T follicular helper cell (primary cell): Measurements from ENCODE around the gene RRP12.
"Not testable (repeated sequence)": the region's sequence is repeated elsewhere in the genome, so short reads cannot be mapped to it uniquely, and the experiment has no call there.

ENCODE experiments used
- DNase-seq: peaks from one replicate; pipeline ENCODE4 v3.0.0-alpha.2; 2020; ENCODE audit warnings: low read depth

RRP12 gene

GRCh38 chr10:97371696-97372095, 29.4 kb downstream of the RRP12 start:
- DNase-seq = no peak

GRCh38 chr10:97367126-97367649, 34.0 kb downstream of the RRP12 start:
- DNase-seq = no peak

- no peak for DNase-seq
Measured at GRCh38 chr10:97366572-97366971, 34.6 kb downstream of the RRP12 start.

- DNase-seq = no peak
Measured at GRCh38 chr10:97365761-97366351, 35.3 kb downstream of the RRP12 start.

GRCh38 chr10:97363071-97363470, 38.1 kb downstream of the RRP12 start:
- DNase-seq = no peak

- no peak for DNase-seq
Measured at GRCh38 chr10:97362310-97363033, 38.7 kb downstream of the RRP12 start.

GRCh38 chr10:97361537-97361901, 39.6 kb downstream of the RRP12 start:
- DNase-seq = no peak

- DNase-seq = no peak
Measured at GRCh38 chr10:97360705-97361536, 40.2 kb downstream of the RRP12 start.

- no peak for DNase-seq
Measured at GRCh38 chr10:97358781-97359180, 42.4 kb downstream of the RRP12 start.

- DNase-seq = no peak
Measured at GRCh38 chr10:97358349-97358748, 42.8 kb downstream of the RRP12 start.

GRCh38 chr10:97356918-97357317, 44.2 kb downstream of the RRP12 start:
- DNase-seq = no peak

GRCh38 chr10:97356318-97356914, 44.7 kb downstream of the RRP12 start:
- DNase-seq = no peak

- DNase-seq = no peak
Measured at GRCh38 chr10:97355571-97355975, 45.6 kb downstream of the RRP12 start.

GRCh38 chr10:97353945-97354344, 47.2 kb downstream of the RRP12 start:
- no peak for DNase-seq

- no peak for DNase-seq
Measured at GRCh38 chr10:97349752-97350513, 51.2 kb downstream of the RRP12 start.

GRCh38 chr10:97347317-97347716, 53.8 kb downstream of the RRP12 start:
- DNase-seq = no peak

- DNase-seq = not testable (repeated sequence)
Measured at GRCh38 chr10:97343664-97344063, 57.5 kb downstream of the RRP12 start.

- no peak for DNase-seq
Measured at GRCh38 chr10:97341416-97341815, 59.7 kb downstream of the RRP12 start.

- no peak for DNase-seq
Measured at GRCh38 chr10:97338041-97338440, 63.1 kb downstream of the RRP12 start.

- no peak for DNase-seq
Measured at GRCh38 chr10:97336942-97337831, 64.0 kb downstream of the RRP12 start.

- DNase-seq = no peak
Measured at GRCh38 chr10:97336446-97336845, 64.7 kb downstream of the RRP12 start.
